Measurements from ENCODE around the gene COL28A1.
"Not testable (repeated sequence)": the region's sequence is repeated elsewhere in the genome, so short reads cannot be mapped to it uniquely, and the experiment has no call there.

COL28A1 gene

GRCh38 chr7:7477641-7478040 lies 58.0 kb downstream of the COL28A1 start:
- in situ Hi-C loops (cut with MboI; ENCODE audit: low sequenced_read_pairs) = not testable (repeated sequence)

- in situ Hi-C loops (cut with MboI; ENCODE audit: low sequenced_read_pairs) = no loop called here
These were observed 59.3 kb downstream of the COL28A1 start for GRCh38 chr7:7476381-7476780.

GRCh38 chr7:7475601-7476000 lies 60.1 kb downstream of the COL28A1 start:
- in situ Hi-C loops (cut with MboI; ENCODE audit: low sequenced_read_pairs) = no loop called here

GRCh38 chr7:7474436-7474835 lies 61.2 kb downstream of the COL28A1 start:
- in situ Hi-C loops (cut with MboI; ENCODE audit: low sequenced_read_pairs) = no loop called here

GRCh38 chr7:7464991-7465765 lies 70.5 kb downstream of the COL28A1 start:
- in situ Hi-C loops (cut with MboI; ENCODE audit: low sequenced_read_pairs) = not testable (repeated sequence)

GRCh38 chr7:7454000-7454399 lies 81.7 kb downstream of the COL28A1 start:
- in situ Hi-C loops (cut with MboI; ENCODE audit: low sequenced_read_pairs) = no loop called here

- in situ Hi-C loops (cut with MboI; ENCODE audit: low sequenced_read_pairs) = no loop called here
These were observed 83.0 kb downstream of the COL28A1 start for GRCh38 chr7:7452652-7453051.

- in situ Hi-C loops (cut with MboI; ENCODE audit: low sequenced_read_pairs) = no loop called here
These were observed 83.6 kb downstream of the COL28A1 start for GRCh38 chr7:7452119-7452518.

- in situ Hi-C loops (cut with MboI; ENCODE audit: low sequenced_read_pairs) = loop anchor here (25.0 kb wide), 1 partner anchor 763 kb away; no protein-coding TSS in a partner anchor
These were observed 86.6 kb downstream of the COL28A1 start for GRCh38 chr7:7449055-7449454.

- in situ Hi-C loops (cut with MboI; ENCODE audit: low sequenced_read_pairs) = loop anchor here (25.0 kb wide), 1 partner anchor 766 kb away; no protein-coding TSS in a partner anchor
These were observed 89.1 kb downstream of the COL28A1 start for GRCh38 chr7:7446616-7447015.

GRCh38 chr7:7443806-7444350 lies 91.8 kb downstream of the COL28A1 start:
- in situ Hi-C loops (cut with MboI; ENCODE audit: low sequenced_read_pairs) = loop anchor here (25.0 kb wide), 1 partner anchor 768 kb away; no protein-coding TSS in a partner anchor

- in situ Hi-C loops (cut with MboI; ENCODE audit: low sequenced_read_pairs) = loop anchor here (25.0 kb wide), 1 partner anchor 773 kb away; no protein-coding TSS in a partner anchor
These were observed 96.1 kb downstream of the COL28A1 start for GRCh38 chr7:7439564-7439963.

- in situ Hi-C loops (cut with MboI; ENCODE audit: low sequenced_read_pairs) = loop anchor here (25.0 kb wide), 1 partner anchor 773 kb away; no protein-coding TSS in a partner anchor
These were observed 96.8 kb downstream of the COL28A1 start for GRCh38 chr7:7438851-7439250.

- in situ Hi-C loops (cut with MboI; ENCODE audit: low sequenced_read_pairs) = loop anchor here (25.0 kb wide), 1 partner anchor 776 kb away; no protein-coding TSS in a partner anchor
These were observed 99.7 kb downstream of the COL28A1 start for GRCh38 chr7:7435978-7436377.

GRCh38 chr7:7434329-7434728 lies 101.3 kb downstream of the COL28A1 start:
- in situ Hi-C loops (cut with MboI; ENCODE audit: low sequenced_read_pairs) = loop anchor here (25.0 kb wide), 1 partner anchor 778 kb away; no protein-coding TSS in a partner anchor

GRCh38 chr7:7433811-7434210 lies 101.9 kb downstream of the COL28A1 start:
- in situ Hi-C loops (cut with MboI; ENCODE audit: low sequenced_read_pairs) = loop anchor here (25.0 kb wide), 1 partner anchor 778 kb away; no protein-coding TSS in a partner anchor

GRCh38 chr7:7432979-7433378 lies 102.7 kb downstream of the COL28A1 start:
- in situ Hi-C loops (cut with MboI; ENCODE audit: low sequenced_read_pairs) = loop anchor here (25.0 kb wide), 1 partner anchor 779 kb away; no protein-coding TSS in a partner anchor

- in situ Hi-C loops (cut with MboI; ENCODE audit: low sequenced_read_pairs) = loop anchor here (25.0 kb wide), 1 partner anchor 783 kb away; no protein-coding TSS in a partner anchor
These were observed 106.9 kb downstream of the COL28A1 start for GRCh38 chr7:7428806-7429205.

- in situ Hi-C loops (cut with MboI; ENCODE audit: low sequenced_read_pairs) = loop anchor here (25.0 kb wide), 1 partner anchor 785 kb away; no protein-coding TSS in a partner anchor
These were observed 108.3 kb downstream of the COL28A1 start for GRCh38 chr7:7427363-7427762.

GRCh38 chr7:7426676-7427075 lies 109.0 kb downstream of the COL28A1 start:
- in situ Hi-C loops (cut with MboI; ENCODE audit: low sequenced_read_pairs) = loop anchor here (25.0 kb wide), 1 partner anchor 786 kb away; no protein-coding TSS in a partner anchor

- in situ Hi-C loops (cut with MboI; ENCODE audit: low sequenced_read_pairs) = loop anchor here (25.0 kb wide), 1 partner anchor 787 kb away; no protein-coding TSS in a partner anchor
These were observed 110.4 kb downstream of the COL28A1 start for GRCh38 chr7:7425321-7425720.

Data from HL-60/S4 treated with phorbol 12-myristate 13-acetate at 8.2 ng/mL for 4 days and 3 days (cell line).